HG03378 (cell line): ENCODE data around the gene PPARGC1A.

Experiments
- ATAC-seq: cut with Tn5 transposase; IDR thresholded peaks from one replicate; pipeline ENCODE4 v1.9.1; 2021; ENCODE audit warnings: mild to moderate bottlenecking, moderate library complexity; ENCODE audit not compliant: unreplicated experiment

PPARGC1A gene

GRCh38 chr4:23779422-23779821 lies 110.4 kb downstream of the PPARGC1A start:
- no peak for ATAC-seq

GRCh38 chr4:23775694-23776093 lies 114.2 kb downstream of the PPARGC1A start:
- ATAC-seq, result no peak

- ATAC-seq, result no peak
Observed at GRCh38 chr4:23774909-23775308, 114.9 kb downstream of the PPARGC1A start.

- ATAC-seq, result no peak
Observed at GRCh38 chr4:23773884-23774636, 115.8 kb downstream of the PPARGC1A start.

GRCh38 chr4:23770011-23770410 lies 119.8 kb downstream of the PPARGC1A start:
- ATAC-seq, result no peak

- ATAC-seq, result no peak
Observed at GRCh38 chr4:23769406-23769805, 120.4 kb downstream of the PPARGC1A start.

- no peak for ATAC-seq
Observed at GRCh38 chr4:23768541-23768940, 121.3 kb downstream of the PPARGC1A start.

GRCh38 chr4:23766344-23766743 lies 123.5 kb downstream of the PPARGC1A start:
- ATAC-seq, result no peak

- no peak for ATAC-seq
Observed at GRCh38 chr4:23763559-23763958, 126.3 kb downstream of the PPARGC1A start.

GRCh38 chr4:23762551-23762950 lies 127.3 kb downstream of the PPARGC1A start:
- no peak for ATAC-seq

- no peak for ATAC-seq
Observed at GRCh38 chr4:23759066-23759465, 130.8 kb downstream of the PPARGC1A start.

GRCh38 chr4:23754688-23755087 lies 135.2 kb downstream of the PPARGC1A start:
- ATAC-seq, result no peak

GRCh38 chr4:23750125-23750524 lies 139.7 kb downstream of the PPARGC1A start:
- no peak for ATAC-seq

GRCh38 chr4:23747281-23747735 lies 142.5 kb downstream of the PPARGC1A start:
- no peak for ATAC-seq

- no peak for ATAC-seq
Observed at GRCh38 chr4:23746672-23747071, 143.2 kb downstream of the PPARGC1A start.

GRCh38 chr4:23746027-23746426 lies 143.8 kb downstream of the PPARGC1A start:
- no peak for ATAC-seq

GRCh38 chr4:23745377-23745776 lies 144.5 kb downstream of the PPARGC1A start:
- ATAC-seq, result no peak
